RWPE2 (cell line): ENCODE results near the gene CRYBA1.

Source experiments
- ATAC-seq: fragments of 200-7000 bp; cut with Tn5 transposase; 3 replicates; pipeline ENCODE4 v1.9.1; 2021; ENCODE audit warnings: low read depth
- DNase-seq: peaks from one replicate; pipeline ENCODE4 v3.0.0-alpha.2; 2020; ENCODE audit warnings: low spot score
- H3K27ac ChIP-seq: fragments of 450-650 bp; 2 replicates; pipeline ENCODE4 v1.5.1; 2017; ENCODE audit warnings: mild to moderate bottlenecking; ENCODE audit not compliant: poor library complexity, severe bottlenecking
- H3K27me3 ChIP-seq: fragments of 250-450 bp; sonication (Bioruptor Pico); 2 replicates; pipeline ENCODE4 v1.5.1; 2021; ENCODE audit warnings: mild to moderate bottlenecking, moderate library complexity; ENCODE audit not compliant: insufficient read depth, poor library complexity, severe bottlenecking
- H3K36me3 ChIP-seq: fragments of 250-450 bp; sonication (Bioruptor Pico); 2 replicates; pipeline ENCODE4 v1.5.1; 2020; ENCODE audit warnings: low read depth, mild to moderate bottlenecking, moderate library complexity
- H3K4me1 ChIP-seq: fragments of 250-450 bp; sonication (Bioruptor Pico); 2 replicates; pipeline ENCODE4 v1.5.1; 2021; ENCODE audit warnings: mild to moderate bottlenecking, moderate library complexity; ENCODE audit not compliant: insufficient read depth, poor library complexity, severe bottlenecking
- H3K4me3 ChIP-seq: fragments of 250-450 bp; sonication (Bioruptor Pico); 2 replicates; pipeline ENCODE4 v1.5.1; 2021; ENCODE audit warnings: mild to moderate bottlenecking, moderate library complexity; ENCODE audit not compliant: severe bottlenecking
- H3K9me3 ChIP-seq: fragments of 250-450 bp; sonication (Bioruptor Pico); 2 replicates; pipeline ENCODE4 v1.5.1; 2021; ENCODE audit warnings: mild to moderate bottlenecking, moderate library complexity; ENCODE audit not compliant: severe bottlenecking
- CTCF ChIP-seq: fragments of 450-650 bp; IDR thresholded peaks from one replicate; pipeline ENCODE4 v1.5.1; 2017; ENCODE audit warnings: mild to moderate bottlenecking, moderate library complexity; ENCODE audit not compliant: poor library complexity, severe bottlenecking

Gene CRYBA1

DNA sequence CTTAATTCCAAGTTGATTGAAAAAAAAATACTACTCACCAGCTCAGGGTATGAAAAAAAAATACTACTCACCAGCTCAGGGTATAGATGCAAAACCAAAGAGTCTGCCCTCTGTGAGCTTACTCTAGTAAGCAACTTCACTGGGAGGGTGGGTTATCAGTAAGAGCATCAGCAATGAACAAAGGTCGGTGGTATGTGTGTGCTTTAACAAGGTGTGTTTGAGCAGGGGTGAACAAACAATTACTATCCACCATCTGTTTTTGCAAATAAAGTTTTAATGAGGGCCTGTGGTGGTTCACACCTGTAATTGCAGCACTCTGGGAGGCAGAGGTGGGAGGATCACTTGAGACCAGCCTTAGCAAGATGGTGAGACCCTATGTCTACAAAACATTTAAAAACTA lies 27.3 kb downstream of the CRYBA1 start:
- Histone ChIP-seq H3K27ac (no peak overlapping the region), H3K4me1 (no peaks in the 10 kb centered on the region), H3K27me3 (no peaks in the 10 kb centered on the region), H3K9me3 (no peaks in the 10 kb centered on the region), H3K4me3 (no peak overlapping the region), H3K36me3 (peaks cover 89% of the 10 kb centered on the region)
- DNase-seq (no peak), ATAC-seq (no peak)
- TF ChIP-seq CTCF, result no peak

- no peak for ATAC-seq
- no peaks in the 10 kb centered on the region for H3K27me3 ChIP-seq
- H3K9me3 ChIP-seq, result no peaks in the 10 kb centered on the region
- peaks cover 98% of the 10 kb centered on the region for H3K36me3 ChIP-seq
- H3K27ac ChIP-seq, result no peak overlapping the region
- DNase-seq, result no peak
- TF ChIP-seq CTCF, result no peak
- no peaks in the 10 kb centered on the region for H3K4me1 ChIP-seq
- no peak overlapping the region for H3K4me3 ChIP-seq
These were observed 32.0 kb downstream of the CRYBA1 start for GRCh38 chr17:29278692-29279091.

- Histone ChIP-seq H3K9me3 (no peaks in the 10 kb centered on the region), H3K36me3 (peaks cover 96% of the 10 kb centered on the region), H3K4me3 (no peak overlapping the region), H3K4me1 (no peaks in the 10 kb centered on the region), H3K27ac (no peak overlapping the region), H3K27me3 (no peaks in the 10 kb centered on the region)
- TF ChIP-seq CTCF, result no peak
- DNase-seq (no peak), ATAC-seq (no peak)
These were observed 32.9 kb downstream of the CRYBA1 start for GRCh38 chr17:29279397-29280070.

DNA sequence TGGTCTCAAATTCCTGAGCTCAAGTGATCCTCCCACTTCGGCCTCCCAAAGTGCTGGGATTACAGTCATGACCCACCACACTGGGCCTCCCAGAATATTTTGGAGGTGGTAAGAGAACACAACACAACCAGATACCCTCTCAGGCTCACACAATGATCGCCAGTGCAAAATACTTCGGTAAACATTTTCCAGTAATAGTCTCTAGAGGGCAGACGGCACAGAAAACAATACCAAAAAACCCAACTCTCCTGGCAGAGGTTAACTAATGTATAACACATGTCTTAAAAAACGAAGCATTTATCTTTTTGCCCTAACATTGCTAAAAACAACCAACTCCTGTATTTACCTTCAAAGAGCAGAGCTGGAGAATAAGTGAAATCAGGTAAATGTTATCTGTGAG lies 36.8 kb downstream of the CRYBA1 start:
- Histone ChIP-seq H3K4me1 (no peaks in the 10 kb centered on the region), H3K27me3 (no peaks in the 10 kb centered on the region), H3K9me3 (no peaks in the 10 kb centered on the region), H3K36me3 (peaks cover 96% of the 10 kb centered on the region), H3K27ac (no peak overlapping the region), H3K4me3 (no peak overlapping the region)
- no peak for DNase-seq
- ATAC-seq, result no peak
- peak; percentile 29 for TF ChIP-seq CTCF

DNA sequence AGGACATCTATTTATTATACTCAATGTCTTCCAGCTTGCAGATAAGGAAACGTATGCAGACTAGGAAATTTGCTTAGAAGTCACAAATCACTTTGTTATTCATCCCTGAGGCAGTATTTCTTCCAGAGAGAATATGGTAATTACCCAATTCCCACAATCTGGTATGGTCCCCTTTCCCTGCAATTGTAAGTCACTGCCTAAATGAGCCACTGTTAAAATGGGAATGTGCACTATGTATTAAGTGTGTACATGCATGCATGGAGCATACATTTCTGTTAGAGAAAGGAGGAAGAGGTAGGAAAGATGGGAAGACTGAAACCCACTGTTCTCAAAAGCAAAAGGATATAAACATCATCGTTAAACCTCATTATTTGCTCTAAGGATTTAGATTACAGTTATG lies 37.3 kb downstream of the CRYBA1 start:
- Histone ChIP-seq H3K4me3 (no peak overlapping the region), H3K4me1 (no peaks in the 10 kb centered on the region), H3K27me3 (no peaks in the 10 kb centered on the region), H3K36me3 (peaks cover 96% of the 10 kb centered on the region), H3K27ac (no peak overlapping the region), H3K9me3 (no peaks in the 10 kb centered on the region)
- no peak for TF ChIP-seq CTCF
- DNase-seq, result no peak
- no peak for ATAC-seq
